Measurements from ENCODE around the gene CSTF3. TPM values are rescaled to one million over a fixed set of nuclear protein-coding genes. Genes with fewer than 3 reads are reported as not detected.

CSTF3 gene
- total and polyA plus RNA-seq, 2 donors from 2014 or later: 26.1 to 28.5 TPM

GRCh38 chr11:33044285-33044756 is 117.0 kb downstream of the CSTF3 start:
- TF ChIP-seq CTCF (IDR thresholded peaks at IDR 0.05; ENCODE audit: borderline replicate concordance, extremely low read depth, insufficient read depth): no peak
- FAIRE-seq (no peak), DNase-seq (no peak)
- no peak overlapping the region for H3K9ac ChIP-seq (ENCODE audit: low read length in 3 of 3)
- H3K4me1 ChIP-seq (ENCODE audit: control insufficient read depth in 2 of 3, insufficient read depth in 2 of 3, low read depth in 1 of 3, low read length in 3 of 3): peaks cover 0 to 15% (median 10%) of the 10 kb centered on the region in 3 donors
- H3K36me3 ChIP-seq (ENCODE audit: control insufficient read depth in 2 of 3, insufficient read depth in 3 of 3, low read length in 3 of 3): no peaks in the 10 kb centered on the region
- intact Hi-C loops (cut with DNase I): no loop called here
- no peak overlapping the region for H3K27ac ChIP-seq (ENCODE audit: low read depth in 2 of 2, low read length in 2 of 2)
- H3K9me3 ChIP-seq (ENCODE audit: control insufficient read depth in 2 of 3, insufficient read depth in 1 of 3, low read length in 3 of 3): no peaks in the 10 kb centered on the region
- H3K27me3 ChIP-seq (ENCODE audit: control insufficient read depth, insufficient read depth, low read length): no peaks in the 10 kb centered on the region
- no peak overlapping the region for H3K4me3 ChIP-seq (ENCODE audit: low read length in 3 of 3)

DNA sequence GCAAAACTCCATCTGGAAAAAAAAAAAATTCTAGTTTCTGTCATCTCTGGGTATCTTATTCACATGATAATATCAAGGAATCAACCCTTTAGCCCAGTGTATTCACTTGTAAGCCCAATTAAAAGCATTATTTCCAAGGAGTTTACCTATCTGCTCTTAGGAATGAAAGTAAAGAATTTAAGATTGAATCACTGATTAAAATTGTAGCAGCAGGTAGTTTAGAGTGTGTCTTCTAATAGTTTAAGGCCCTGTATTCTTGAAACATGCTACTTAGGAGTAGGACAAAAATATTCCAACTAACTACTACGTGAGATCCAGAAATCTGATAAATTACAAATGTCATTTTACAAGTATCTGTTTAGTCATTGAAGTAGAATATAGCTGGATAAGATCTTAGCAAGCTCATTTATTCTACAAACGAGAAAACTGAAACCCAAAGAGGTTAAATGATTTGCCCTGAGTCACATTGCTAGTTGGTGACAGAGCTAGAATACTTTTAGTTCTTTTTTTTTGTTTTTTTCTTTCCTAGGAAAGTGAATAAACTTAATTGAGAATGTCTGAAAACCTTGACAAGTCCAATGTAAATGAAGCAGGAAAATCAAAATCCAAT is 118.0 kb downstream of the CSTF3 start:
- no peak for TF ChIP-seq CTCF (IDR thresholded peaks at IDR 0.05; ENCODE audit: borderline replicate concordance, extremely low read depth, insufficient read depth)
- Histone ChIP-seq H3K9me3 (ENCODE audit: control insufficient read depth in 2 of 3, insufficient read depth in 1 of 3, low read length in 3 of 3) (no peaks in the 10 kb centered on the region), H3K27me3 (ENCODE audit: control insufficient read depth, insufficient read depth, low read length) (no peaks in the 10 kb centered on the region), H3K36me3 (ENCODE audit: control insufficient read depth in 2 of 3, insufficient read depth in 3 of 3, low read length in 3 of 3) (no peaks in the 10 kb centered on the region), H3K4me1 (ENCODE audit: control insufficient read depth in 2 of 3, insufficient read depth in 2 of 3, low read depth in 1 of 3, low read length in 3 of 3) (peaks cover 0 to 15% (median 10%) of the 10 kb centered on the region in 3 donors), H3K4me3 (ENCODE audit: low read length in 3 of 3) (no peak overlapping the region), H3K27ac (ENCODE audit: low read depth in 2 of 2, low read length in 2 of 2) (no peak overlapping the region), H3K9ac (ENCODE audit: low read length in 3 of 3) (no peak overlapping the region)
- FAIRE-seq: no peak
- DNase-seq: no peak
- intact Hi-C loops (cut with DNase I): no loop called here

GRCh38 chr11:33040862-33041453 is 120.3 kb downstream of the CSTF3 start:
- DNase-seq: peak in 1 of 5 donors; percentile 14
- no peak overlapping the region for H3K27ac ChIP-seq (ENCODE audit: low read depth in 2 of 2, low read length in 2 of 2)
- peak overlapping the region in 2 of 3 donors; percentile 87 to 88 for H3K4me3 ChIP-seq (ENCODE audit: low read length in 3 of 3)

More at GRCh38 chr11:33040862-33041453, 120.3 kb downstream of the CSTF3 start:
- TF ChIP-seq CTCF (IDR thresholded peaks at IDR 0.05; ENCODE audit: borderline replicate concordance, extremely low read depth, insufficient read depth): no peak
- intact Hi-C loops (cut with DNase I): no loop called here
- Histone ChIP-seq H3K4me1 (ENCODE audit: control insufficient read depth in 2 of 3, insufficient read depth in 2 of 3, low read depth in 1 of 3, low read length in 3 of 3) (peaks cover 0 to 11% (median 10%) of the 10 kb centered on the region in 3 donors), H3K27me3 (ENCODE audit: control insufficient read depth, insufficient read depth, low read length) (no peaks in the 10 kb centered on the region), H3K9ac (ENCODE audit: low read length in 3 of 3) (no peak overlapping the region), H3K36me3 (ENCODE audit: control insufficient read depth in 2 of 3, insufficient read depth in 3 of 3, low read length in 3 of 3) (no peaks in the 10 kb centered on the region), H3K9me3 (ENCODE audit: control insufficient read depth in 2 of 3, insufficient read depth in 1 of 3, low read length in 3 of 3) (no peaks in the 10 kb centered on the region)
- no peak for FAIRE-seq
